ES-I3 (cell line): ENCODE data around the gene YJU2.
A peak's percentile ranks its signal among the peaks of the same experiment; 100 is the strongest.

Source experiments
- H3K36me3 ChIP-seq: 2 replicates; pipeline ENCODE4 v1.6.1; 2013; ENCODE audit warnings: mild to moderate bottlenecking, low read length, control low read depth, moderate library complexity; ENCODE audit not compliant: insufficient read depth
- H3K4me1 ChIP-seq: 2 replicates; pipeline ENCODE4 v1.6.1; 2013; ENCODE audit warnings: mild to moderate bottlenecking, control low read depth, low read length; ENCODE audit not compliant: insufficient read depth
- H3K9ac ChIP-seq: 2 replicates; pipeline ENCODE4 v1.6.1; 2013; ENCODE audit warnings: low read depth, mild to moderate bottlenecking, low read length, moderate library complexity
- H3K9me3 ChIP-seq: 2 replicates; pipeline ENCODE4 v1.6.1; 2013; ENCODE audit warnings: mild to moderate bottlenecking, low read length, moderate library complexity; ENCODE audit not compliant: control insufficient read depth, insufficient read depth

Gene YJU2

DNA sequence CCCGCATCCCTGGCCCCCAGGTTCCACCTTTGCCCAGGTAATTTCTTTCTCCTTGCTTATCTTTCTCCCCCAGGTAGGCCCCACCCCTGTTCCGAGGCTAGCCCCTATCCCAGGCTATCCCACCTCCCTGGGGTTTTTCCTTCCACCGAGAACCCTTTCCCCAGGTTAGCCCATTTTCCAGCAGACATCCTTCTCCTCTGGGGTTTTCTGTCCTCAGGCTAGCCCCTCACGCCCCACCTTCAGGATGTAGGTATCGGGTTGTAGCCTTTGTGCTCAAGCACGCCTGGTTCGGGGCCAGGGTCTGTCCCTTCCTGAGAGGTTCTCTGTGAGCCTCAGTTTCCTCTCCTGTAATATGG, 58.4 kb downstream of the YJU2 start:
- H3K4me1 ChIP-seq: peaks cover 8% of the 10 kb centered on the region; the same call in 1 of the 2 replicates
- no peaks in the 10 kb centered on the region; the same call in 1 of the 2 replicates for H3K36me3 ChIP-seq
- H3K9me3 ChIP-seq: no peaks in the 10 kb centered on the region
- peak overlapping the region; percentile 20; the same call in 1 of the 2 replicates for H3K9ac ChIP-seq

GRCh38 chr19:4305659-4306058, 58.8 kb downstream of the YJU2 start:
- peaks cover 8% of the 10 kb centered on the region; the same call in 1 of the 2 replicates for H3K4me1 ChIP-seq

GRCh38 chr19:4310247-4311121, 63.6 kb downstream of the YJU2 start:
- Histone ChIP-seq H3K9me3 (no peaks in the 10 kb centered on the region), H3K4me1 (no peaks in the 10 kb centered on the region), H3K36me3 (no peaks in the 10 kb centered on the region; the same call in 1 of the 2 replicates), H3K9ac (no peak overlapping the region)

More at GRCh38 chr19:4305659-4306058, 58.8 kb downstream of the YJU2 start:
- no peak overlapping the region for H3K9ac ChIP-seq
- H3K36me3 ChIP-seq: no peaks in the 10 kb centered on the region; the same call in 1 of the 2 replicates
- no peaks in the 10 kb centered on the region for H3K9me3 ChIP-seq

- H3K4me1 ChIP-seq: no peaks in the 10 kb centered on the region
- H3K36me3 ChIP-seq: no peaks in the 10 kb centered on the region
- no peak overlapping the region for H3K9ac ChIP-seq
- no peaks in the 10 kb centered on the region for H3K9me3 ChIP-seq
Observed at GRCh38 chr19:4313847-4314490, 67.1 kb downstream of the YJU2 start.

DNA sequence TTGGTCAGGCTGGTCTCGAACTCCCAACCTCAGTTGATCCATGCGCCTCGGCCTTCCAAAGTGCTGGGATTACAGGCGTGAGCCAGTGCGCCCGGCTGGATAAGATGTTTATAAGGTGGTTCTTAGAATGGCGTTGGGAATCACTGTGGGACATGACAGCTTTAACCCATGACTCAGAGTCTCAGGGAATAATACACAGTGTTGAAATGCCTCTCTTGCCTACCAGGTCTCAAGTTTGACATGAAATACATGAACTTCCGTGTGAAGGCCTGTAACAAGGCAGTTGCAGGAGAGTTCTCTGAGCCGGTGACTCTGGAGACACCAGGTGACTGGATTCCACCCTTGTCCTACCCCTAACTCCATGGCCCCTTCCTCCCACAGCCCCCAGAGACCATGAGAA, 70.1 kb downstream of the YJU2 start:
- H3K9ac ChIP-seq: no peak overlapping the region
- H3K36me3 ChIP-seq: no peaks in the 10 kb centered on the region; the same call in 1 of the 2 replicates

GRCh38 chr19:4318460-4318859, 71.6 kb downstream of the YJU2 start:
- Histone ChIP-seq H3K36me3 (no peaks in the 10 kb centered on the region; the same call in 1 of the 2 replicates), H3K9ac (no peak overlapping the region), H3K4me1 (no peaks in the 10 kb centered on the region), H3K9me3 (no peaks in the 10 kb centered on the region)

More for the DNA sequence above, 70.1 kb downstream of the YJU2 start:
- H3K4me1 ChIP-seq: no peaks in the 10 kb centered on the region
- no peaks in the 10 kb centered on the region for H3K9me3 ChIP-seq
